Upper lobe of left lung (tissue), 6 donors: ENCODE data around the gene EMC8. TPM values are rescaled to one million over a fixed set of nuclear protein-coding genes. Genes with fewer than 3 reads are reported as not detected.
A peak's percentile ranks its signal among the peaks of the same experiment; 100 is the strongest.

ENCODE experiments used
- ATAC-seq, 2 donors: fragments of 200-7000 bp; cut with Tn5 transposase; one replicate each; pipeline ENCODE4 v1.9.1; 2022; ENCODE audit warnings: mild to moderate bottlenecking in 2 of 2, moderate library complexity in 2 of 2; ENCODE audit not compliant: low FRiP score in 2 of 2
- DNase-seq, 2 donors: peaks; one replicate each; pipeline ENCODE4 v3.0.0-alpha.2; 2019 to 2020
- H3K27ac ChIP-seq, 4 donors: fragments of 200-600 bp; sonication (generic); one replicate each; pipeline ENCODE4 v1.5.1; 2016 to 2019
- H3K27me3 ChIP-seq, 4 donors: fragments of 200-600 bp; sonication (generic); one replicate each; pipeline ENCODE4 v1.5.1; 2017 to 2019
- H3K36me3 ChIP-seq, 4 donors: fragments of 200-600 bp; sonication (generic); one replicate each; pipeline ENCODE4 v1.5.1; 2016 to 2019
- H3K4me1 ChIP-seq, 4 donors: fragments of 200-600 bp; sonication (generic); one replicate each; pipeline ENCODE4 v1.5.1; 2018 to 2019
- H3K4me3 ChIP-seq, 4 donors: fragments of 200-600 bp; sonication (generic); one replicate each; pipeline ENCODE4 v1.5.1; 2017 to 2019; ENCODE audit warnings: mild to moderate bottlenecking in 2 of 4, moderate library complexity in 1 of 4
- H3K9me3 ChIP-seq, 4 donors: fragments of 200-600 bp; sonication (generic); one replicate each; pipeline ENCODE4 v1.5.1; 2018 to 2019
- CTCF ChIP-seq, 6 experiments: fragments of 450-650 bp in 4 of 6; fragments of 200-600 bp in 2 of 6; sonication (generic) in 2 of 6; IDR thresholded peaks; one replicate each; pipeline ENCODE4 v1.5.1; 2016 to 2019; ENCODE audit warnings: antibody characterized with exemption in 6 of 6
- EP300 ChIP-seq, 4 donors: sonication (generic); formaldehyde crosslinking; IDR thresholded peaks; one replicate each; pipeline ENCODE4 v1.5.1; 2017; ENCODE audit warnings: antibody characterized with exemption in 4 of 4, control low read depth in 2 of 4
- POLR2A ChIP-seq, 4 donors: fragments of 450-650 bp; IDR thresholded peaks; one replicate each; pipeline ENCODE4 v1.5.1; 2016 to 2017; ENCODE audit warnings: antibody characterized with exemption in 4 of 4, mild to moderate bottlenecking in 2 of 4
- POLR2AphosphoS5 ChIP-seq, 2 donors: sonication (generic); formaldehyde crosslinking; IDR thresholded peaks; one replicate each; pipeline ENCODE4 v1.5.1; 2017; ENCODE audit warnings: antibody characterized with exemption in 2 of 2
- WGBS, 2 donors: methylation state at CpG; one replicate each; pipeline ENCODE4 v1.1.5; 2017 to 2018; 5-methylcytosine and 5-hydroxymethylcytosine counted together
- total RNA-seq, 6 donors: library from RNA; depleted of rRNA in 4 of 6; stranded (reverse); fragments of >200 nt in 4 of 6; gene quantifications; one replicate each; pipeline versions ENCODE4 v1.1.0 to v1.2.1, GENCODE V29; 2016 to 2021
- donor health status: DM: no; HTN: no; CAD: no; lungs with moderate emphysema.
- donor health status: DM: no; HTN: yes; CAD: no; lungs with severe emphysema.

Gene EMC8
- total RNA-seq, 6 donors from 2014 or later, result 15.8 to 39.8 (median 25.6) TPM

- no peaks in the 10 kb centered on the region for H3K36me3 ChIP-seq
- no peak overlapping the region for H3K27ac ChIP-seq
- H3K4me1 ChIP-seq, result peaks cover 20 to 38% (median 23%) of the 10 kb centered on the region in 4 donors
- H3K27me3 ChIP-seq, result peaks cover 0 to 2% (median 0%) of the 10 kb centered on the region in 4 donors
- TF ChIP-seq CTCF (IDR thresholded peaks at IDR 0.05) (no peak), POLR2A (IDR thresholded peaks at IDR 0.05) (no peak), POLR2AphosphoS5 (IDR thresholded peaks at IDR 0.05) (no peak), EP300 (IDR thresholded peaks at IDR 0.05) (no peak)
- no peaks in the 10 kb centered on the region for H3K9me3 ChIP-seq
- ATAC-seq, result no peak
- peak overlapping the region in 3 of 4 donors; percentile 59 to 68 (median 66) for H3K4me3 ChIP-seq
- 28 to 31% methylated on average over 9 to 13 of the region's 14 CpGs for WGBS, 2 donors
- DNase-seq, result no peak
These were observed 49.6 kb downstream of the EMC8 start for GRCh38 chr16:85749771-85750145.

- TF ChIP-seq POLR2A (IDR thresholded peaks at IDR 0.05) (no peak), CTCF (IDR thresholded peaks at IDR 0.05) (no peak), POLR2AphosphoS5 (IDR thresholded peaks at IDR 0.05) (no peak), EP300 (IDR thresholded peaks at IDR 0.05) (no peak)
- DNase-seq (no peak), ATAC-seq (no peak)
- Histone ChIP-seq H3K4me3 (no peak overlapping the region), H3K9me3 (no peaks in the 10 kb centered on the region), H3K4me1 (peaks cover 17 to 21% (median 18%) of the 10 kb centered on the region in 4 donors), H3K27me3 (peaks cover 0 to 2% (median 0%) of the 10 kb centered on the region in 4 donors), H3K27ac (no peak overlapping the region), H3K36me3 (no peaks in the 10 kb centered on the region)
- WGBS, 2 donors, result 73 to 81% methylated on average over 13 of the region's 13 CpGs
These were observed 52.7 kb downstream of the EMC8 start for GRCh38 chr16:85746460-85747215.

GRCh38 chr16:85738923-85739715 is 60.2 kb downstream of the EMC8 start:
- Histone ChIP-seq H3K27ac (no peak overlapping the region), H3K36me3 (no peaks in the 10 kb centered on the region), H3K4me1 (peaks cover 0 to 4% (median 0%) of the 10 kb centered on the region in 4 donors), H3K4me3 (no peak overlapping the region), H3K9me3 (no peaks in the 10 kb centered on the region), H3K27me3 (no peaks in the 10 kb centered on the region)
- TF ChIP-seq POLR2AphosphoS5 (IDR thresholded peaks at IDR 0.05) (no peak), EP300 (IDR thresholded peaks at IDR 0.05) (no peak), POLR2A (IDR thresholded peaks at IDR 0.05) (no peak), CTCF (IDR thresholded peaks at IDR 0.05) (no peak)
- 82% methylated on average over 11 to 13 of the region's 13 CpGs for WGBS, 2 donors
- DNase-seq (no peak), ATAC-seq (no peak)

- WGBS, 2 donors, result 81 to 82% methylated on average over 8 to 9 of the region's 9 CpGs
- ATAC-seq, result no peak
These were observed 62.4 kb downstream of the EMC8 start for GRCh38 chr16:85736921-85737320.

More at GRCh38 chr16:85736921-85737320, 62.4 kb downstream of the EMC8 start:
- no peaks in the 10 kb centered on the region for H3K9me3 ChIP-seq
- no peak overlapping the region for H3K27ac ChIP-seq
- H3K4me1 ChIP-seq, result peaks cover 0 to 7% (median 2%) of the 10 kb centered on the region in 4 donors
- H3K36me3 ChIP-seq, result no peaks in the 10 kb centered on the region
- no peak for DNase-seq
- TF ChIP-seq EP300 (IDR thresholded peaks at IDR 0.05) (no peak), CTCF (IDR thresholded peaks at IDR 0.05) (no peak), POLR2AphosphoS5 (IDR thresholded peaks at IDR 0.05) (no peak), POLR2A (IDR thresholded peaks at IDR 0.05) (no peak)
- H3K27me3 ChIP-seq, result no peaks in the 10 kb centered on the region
- H3K4me3 ChIP-seq, result no peak overlapping the region
